Measurements from ENCODE around the gene PTF1A. TPM values are rescaled to one million over a fixed set of nuclear protein-coding genes. Genes with fewer than 3 reads are reported as not detected.

Gene PTF1A
- total RNA-seq, 2 experiments from 2014 or later: not detected

- TF ChIP-seq, protein P1, sequence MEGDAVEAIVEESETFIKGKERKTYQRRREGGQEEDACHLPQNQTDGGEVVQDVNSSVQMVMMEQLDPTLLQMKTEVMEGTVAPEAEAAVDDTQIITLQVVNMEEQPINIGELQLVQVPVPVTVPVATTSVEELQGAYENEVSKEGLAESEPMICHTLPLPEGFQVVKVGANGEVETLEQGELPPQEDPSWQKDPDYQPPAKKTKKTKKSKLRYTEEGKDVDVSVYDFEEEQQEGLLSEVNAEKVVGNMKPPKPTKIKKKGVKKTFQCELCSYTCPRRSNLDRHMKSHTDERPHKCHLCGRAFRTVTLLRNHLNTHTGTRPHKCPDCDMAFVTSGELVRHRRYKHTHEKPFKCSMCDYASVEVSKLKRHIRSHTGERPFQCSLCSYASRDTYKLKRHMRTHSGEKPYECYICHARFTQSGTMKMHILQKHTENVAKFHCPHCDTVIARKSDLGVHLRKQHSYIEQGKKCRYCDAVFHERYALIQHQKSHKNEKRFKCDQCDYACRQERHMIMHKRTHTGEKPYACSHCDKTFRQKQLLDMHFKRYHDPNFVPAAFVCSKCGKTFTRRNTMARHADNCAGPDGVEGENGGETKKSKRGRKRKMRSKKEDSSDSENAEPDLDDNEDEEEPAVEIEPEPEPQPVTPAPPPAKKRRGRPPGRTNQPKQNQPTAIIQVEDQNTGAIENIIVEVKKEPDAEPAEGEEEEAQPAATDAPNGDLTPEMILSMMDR (IDR thresholded peaks at IDR 0.05): no peak
- Mint-ChIP-seq H3K27ac (no peak overlapping the region), H3K27me3 (peaks cover 48% of the 10 kb centered on the region), H3K4me1 (ENCODE audit: low read depth) (no peaks in the 10 kb centered on the region), H3K36me3 (ENCODE audit: low read depth) (no peaks in the 10 kb centered on the region), H3K4me3 (no peak overlapping the region), H3K9me3 (no peaks in the 10 kb centered on the region)
- ChIA-PET CTCF (no interaction called here), POLR2A (no interaction called here)
- no peak for DNase-seq
- ATAC-seq: no peak
- intact Hi-C loops (cut with micrococcal nuclease): no loop called here
Measured at GRCh38 chr10:23186178-23186577, 5.9 kb upstream of the PTF1A start.

DNA sequence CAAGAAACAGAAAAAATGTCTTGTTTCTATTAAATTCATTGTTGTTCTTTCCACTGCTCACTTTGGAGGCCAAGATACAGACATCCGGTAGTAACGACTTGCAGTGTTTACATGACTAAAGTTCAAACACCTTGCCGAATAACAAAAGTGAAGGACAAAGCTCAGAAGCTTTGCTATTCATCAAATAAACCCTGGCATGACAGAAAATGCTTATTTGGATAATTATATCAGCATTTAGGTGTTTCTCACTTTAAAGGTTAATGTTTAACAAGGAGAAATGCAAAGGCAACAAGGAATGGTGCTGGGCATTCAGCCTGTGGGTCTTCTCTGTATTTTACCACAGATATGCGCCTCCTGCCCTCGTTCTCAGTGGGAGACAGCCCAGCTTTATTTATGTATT, 5.4 kb upstream of the PTF1A start:
- H3K27me3 Mint-ChIP-seq: peaks cover 51% of the 10 kb centered on the region
- H3K9me3 Mint-ChIP-seq: no peaks in the 10 kb centered on the region

GRCh38 chr10:23187155-23187554, 5.0 kb upstream of the PTF1A start:
- H3K9me3 Mint-ChIP-seq: no peaks in the 10 kb centered on the region
- H3K36me3 Mint-ChIP-seq (ENCODE audit: low read depth): no peaks in the 10 kb centered on the region
- intact Hi-C loops (cut with micrococcal nuclease): no loop called here
- H3K4me3 Mint-ChIP-seq: no peak overlapping the region
- ChIA-PET POLR2A (no interaction called here), CTCF (interaction anchor here (2.8 kb wide), 1 partner anchor 29 kb away, joined by 8 read pairs; no protein-coding TSS in a partner anchor)
- no peak for DNase-seq
- H3K27ac Mint-ChIP-seq: no peak overlapping the region
- H3K4me1 Mint-ChIP-seq (ENCODE audit: low read depth): no peaks in the 10 kb centered on the region
- peaks cover 47% of the 10 kb centered on the region for H3K27me3 Mint-ChIP-seq
- ATAC-seq: no peak
- TF ChIP-seq, protein P1 (IDR thresholded peaks at IDR 0.05): no peak

More for the DNA sequence above, 5.4 kb upstream of the PTF1A start:
- ChIA-PET CTCF (interaction anchor here (2.8 kb wide), 1 partner anchor 28 kb away, joined by 8 read pairs; no protein-coding TSS in a partner anchor), POLR2A (no interaction called here)
- DNase-seq: no peak
- H3K36me3 Mint-ChIP-seq (ENCODE audit: low read depth): no peaks in the 10 kb centered on the region
- TF ChIP-seq, protein P1 (IDR thresholded peaks at IDR 0.05): no peak
- no peak for ATAC-seq
- no peak overlapping the region for H3K4me3 Mint-ChIP-seq
- H3K4me1 Mint-ChIP-seq (ENCODE audit: low read depth): no peaks in the 10 kb centered on the region
- no peak overlapping the region for H3K27ac Mint-ChIP-seq
- intact Hi-C loops (cut with micrococcal nuclease): no loop called here

DNA sequence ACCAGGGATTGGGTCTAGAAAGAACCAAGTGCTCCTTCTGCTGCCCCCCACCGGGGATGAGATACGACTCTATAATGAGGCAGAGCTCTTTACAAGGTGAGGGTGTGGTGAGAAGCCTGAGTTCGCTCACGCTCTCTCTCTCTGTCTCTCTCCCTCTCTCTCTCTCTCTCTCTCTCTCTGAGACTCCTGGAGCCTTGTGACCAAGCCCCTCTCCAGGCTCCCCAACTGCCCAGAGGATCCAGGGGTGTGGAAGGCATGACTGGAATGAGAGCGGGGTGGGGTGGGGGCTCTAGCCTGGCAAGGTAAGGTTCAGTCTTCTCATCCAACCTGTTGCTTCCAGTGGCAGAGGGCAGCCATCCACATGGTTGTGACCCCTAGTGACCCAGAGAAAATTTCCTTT, 3.1 kb upstream of the PTF1A start:
- DNase-seq (no peak), ATAC-seq (no peak)
- Mint-ChIP-seq H3K4me1 (ENCODE audit: low read depth) (peaks cover 2% of the 10 kb centered on the region), H3K27ac (no peak overlapping the region), H3K9me3 (no peaks in the 10 kb centered on the region), H3K27me3 (peaks cover 52% of the 10 kb centered on the region), H3K36me3 (ENCODE audit: low read depth) (no peaks in the 10 kb centered on the region), H3K4me3 (no peak overlapping the region)
- TF ChIP-seq, protein P1 (IDR thresholded peaks at IDR 0.05): no peak
- POLR2A ChIA-PET: no interaction called here
- CTCF ChIA-PET: interaction anchor here (2.8 kb wide), 1 partner anchor 31 kb away, joined by 8 read pairs; no protein-coding TSS in a partner anchor
- intact Hi-C loops (cut with micrococcal nuclease): no loop called here

GRCh38 chr10:23190872-23191763, 994 bp upstream of the PTF1A start:
- CTCF ChIA-PET: no interaction called here
- Mint-ChIP-seq H3K27ac (no peak overlapping the region), H3K36me3 (ENCODE audit: low read depth) (no peaks in the 10 kb centered on the region), H3K4me3 (no peak overlapping the region), H3K9me3 (no peaks in the 10 kb centered on the region), H3K27me3 (peaks cover 59% of the 10 kb centered on the region), H3K4me1 (ENCODE audit: low read depth) (peaks cover 2% of the 10 kb centered on the region)
- TF ChIP-seq, protein P1 (IDR thresholded peaks at IDR 0.05): no peak
- ATAC-seq: no peak
- intact Hi-C loops (cut with micrococcal nuclease): no loop called here
- no peak for DNase-seq
- POLR2A ChIA-PET: no interaction called here

Data from activated CD8-positive, alpha-beta T cell treated with anti-CD3 and anti-CD28 coated beads for 36 hours (primary cell).